ENCODE measurements around the gene DPP4. TPM values are rescaled to one million over a fixed set of nuclear protein-coding genes. Genes with fewer than 3 reads are reported as not detected.

Gene DPP4
- total RNA-seq, 1 experiment from 2014 or later = 2.8 TPM

DNA sequence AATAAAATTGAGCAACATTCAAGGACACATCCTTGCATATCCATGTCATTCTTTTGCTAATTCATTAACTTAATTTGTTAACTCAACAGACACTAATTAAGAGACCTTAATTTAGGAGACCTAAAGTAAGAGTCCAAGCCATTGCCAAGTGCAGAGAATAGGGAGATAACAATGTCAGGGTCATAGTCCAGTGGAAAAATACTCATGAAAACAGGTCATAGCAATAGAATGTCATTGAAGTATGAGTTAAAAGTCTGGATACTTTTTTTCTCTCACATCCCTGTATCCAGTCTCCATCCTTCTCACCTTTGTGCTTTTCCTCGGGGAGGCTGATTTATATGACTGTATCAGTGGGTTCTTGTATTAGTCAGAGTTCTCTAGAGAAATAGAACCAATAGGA is 26.6 kb upstream of the DPP4 start:
- Mint-ChIP-seq H3K9me3 (no peaks in the 10 kb centered on the region), H3K27ac (no peak overlapping the region), H3K4me1 (no peaks in the 10 kb centered on the region), H3K4me3 (no peak overlapping the region), H3K27me3 (ENCODE audit: low read depth) (peaks cover 3% of the 10 kb centered on the region; the same call in 1 of the 2 replicates), H3K36me3 (ENCODE audit: insufficient read depth in 1 of 3, low read depth in 3 of 3) (no peaks in the 10 kb centered on the region; a peak in 1 of 7 replicates)
- H3K23ac ChIP-seq (ENCODE audit: insufficient read length, low read depth, low read length) = no peak overlapping the region
- no peaks in the 10 kb centered on the region for H3K23me2 ChIP-seq (ENCODE audit: insufficient read length, low read depth, low read length, poor library complexity, severe bottlenecking)
- H4K5ac ChIP-seq (ENCODE audit: insufficient read length, low read depth, low read length) = no peak overlapping the region
- no peaks in the 10 kb centered on the region for H3K79me2 ChIP-seq (ENCODE audit: insufficient read depth, low read length)
- H2AFZ ChIP-seq (ENCODE audit: low read length) = no peak overlapping the region
- no peak overlapping the region for H3K56ac ChIP-seq (ENCODE audit: insufficient read length, low read depth, low read length)
- H3K9ac ChIP-seq (ENCODE audit: extremely low read depth, insufficient read length, low read length) = no peak overlapping the region
- H2BK20ac ChIP-seq (ENCODE audit: low read depth, low read length, poor library complexity, severe bottlenecking) = no peak overlapping the region
- H3K14ac ChIP-seq (ENCODE audit: insufficient read depth, low read length) = no peak overlapping the region
- H3K4me2 ChIP-seq (ENCODE audit: insufficient read depth, insufficient read length, low read length) = no peak overlapping the region
- no peak overlapping the region for H3K18ac ChIP-seq (ENCODE audit: insufficient read length, low read depth, low read length)
- no peak for DNase-seq
- H4K8ac ChIP-seq (replicated peaks; ENCODE audit: insufficient read length, low read depth, low read length) = no peak overlapping the region
- no peaks in the 10 kb centered on the region for H3K27me3 ChIP-seq (ENCODE audit: insufficient read depth, low read length)
- no peak overlapping the region for H4K91ac ChIP-seq (ENCODE audit: insufficient read length, low read depth, low read length)
- no peak overlapping the region for H3T11ph ChIP-seq (ENCODE audit: low read length)
- H2BK12ac ChIP-seq (ENCODE audit: insufficient read length, low read depth, low read length) = no peak overlapping the region
- H2AK5ac ChIP-seq (ENCODE audit: insufficient read length, low read length) = no peak overlapping the region
- WGBS (ENCODE audit: extremely low coverage, insufficient read length, low lambda C conversion rate) = no CpG with 5 or more reads among the region's 1 CpG
- no peaks in the 10 kb centered on the region for H4K20me1 ChIP-seq (ENCODE audit: control insufficient read depth, insufficient read depth, insufficient read length)
- H3K9me3 ChIP-seq (ENCODE audit: control insufficient read depth, low read depth, low read length) = no peaks in the 10 kb centered on the region
- no peak for TF ChIP-seq CTCF (conservative IDR thresholded peaks at IDR 0.05)
- H2BK120ac ChIP-seq (ENCODE audit: low read depth, low read length, poor library complexity, severe bottlenecking) = no peak overlapping the region
- H3K4me1 ChIP-seq (ENCODE audit: insufficient read depth, low read length) = no peaks in the 10 kb centered on the region
- no peak overlapping the region for H3K4ac ChIP-seq (ENCODE audit: low read depth, low read length)
- H2BK5ac ChIP-seq (ENCODE audit: insufficient read length, low read length) = no peak overlapping the region
- no peaks in the 10 kb centered on the region for H3K79me1 ChIP-seq (ENCODE audit: insufficient read depth, low read depth, low read length, poor library complexity, severe bottlenecking)
- no peak overlapping the region for H3K27ac ChIP-seq (ENCODE audit: insufficient read length, low read depth, low read length)
- H2BK15ac ChIP-seq (ENCODE audit: low read depth, low read length) = no peak overlapping the region

All from H9 (cell line).